H1 (cell line): ENCODE measurements around the gene CTDSP1. TPM values are rescaled to one million over a fixed set of nuclear protein-coding genes. Genes with fewer than 3 reads are reported as not detected.

Experiments
- CTCF ChIA-PET: fragments of 300-600 bp; sonication (Branson Sonifier 250); formaldehyde crosslinking; loops from one replicate; lab custom pipeline; 2021; ENCODE audit not compliant: partially characterized antibody; lab: Charles Lee
- POLR2A ChIA-PET: fragments of 300-600 bp; sonication (Branson Sonifier 250); formaldehyde crosslinking; loops from one replicate; lab custom pipeline; 2021; ENCODE audit warnings: inconsistent platforms; ENCODE audit not compliant: partially characterized antibody; lab: Charles Lee
- DNase-seq, 2 experiments: peaks; one replicate each; pipeline versions ENCODE4 v3.0.0 to v3.0.0-alpha.2; 2010 to 2022; ENCODE audit warnings: low spot score in 2 of 2, low read depth in 1 of 2, mixed read lengths in 1 of 2
- FAIRE-seq: peaks from 2 replicates; lab custom pipeline; 2011; peaks lifted over from hg19 to GRCh38; lab: Jason Lieb, UNC
- H2AFZ ChIP-seq: 2 replicates; pipeline ENCODE4 v1.8.1; 2012; ENCODE audit warnings: low read length, inconsistent platforms
- H2AK5ac ChIP-seq: 2 replicates; pipeline ENCODE4 v1.6.1; 2013; ENCODE audit warnings: low read depth, low read length
- H2BK120ac ChIP-seq: replicated peaks from 2 replicates; pipeline ENCODE3; 2013; ENCODE audit warnings: low read depth, low read length, inconsistent platforms
- H2BK12ac ChIP-seq: 2 replicates; pipeline ENCODE4 v1.6.1; 2013; ENCODE audit warnings: low read depth, low read length
- H2BK15ac ChIP-seq: 2 replicates; pipeline ENCODE4 v1.6.1; 2013; ENCODE audit warnings: low read length
- H2BK20ac ChIP-seq: 2 replicates; pipeline ENCODE4 v1.6.1; 2013; ENCODE audit warnings: low read length
- H2BK5ac ChIP-seq: 2 replicates; pipeline ENCODE4 v1.6.1; 2013; ENCODE audit warnings: low read depth, low read length
- H3K14ac ChIP-seq: 2 replicates; pipeline ENCODE4 v1.6.1; 2013; ENCODE audit warnings: inconsistent platforms; ENCODE audit not compliant: insufficient read length
- H3K18ac ChIP-seq: 2 replicates; pipeline ENCODE4 v1.6.1; 2013; ENCODE audit warnings: low read length; ENCODE audit errors: extremely low read depth
- H3K23ac ChIP-seq: 2 replicates; pipeline ENCODE4 v1.6.1; 2013; ENCODE audit warnings: inconsistent platforms; ENCODE audit not compliant: insufficient read length
- H3K23me2 ChIP-seq: 2 replicates; pipeline ENCODE4 v1.6.1; 2013; ENCODE audit warnings: low read depth, low read length
- H3K27ac ChIP-seq: 2 replicates; pipeline ENCODE4 v1.6.1; 2011; ENCODE audit warnings: low read depth, low read length, inconsistent platforms
- H3K27me3 ChIP-seq, 4 experiments: replicated peaks in 1 of 4; 1 replicate in 1 of 4; 2 replicates in 3 of 4; pipeline versions ENCODE4 v1.6.1 to v1.8.1; 2011 to 2013; ENCODE audit warnings: low read length in 3 of 4, mild to moderate bottlenecking in 3 of 4, inconsistent platforms in 2 of 4, mixed read lengths in 2 of 4, moderate library complexity in 1 of 4; ENCODE audit not compliant: control insufficient read depth in 3 of 4, insufficient read depth in 3 of 4; ENCODE audit errors: extremely low read depth in 1 of 4
- H3K36me3 ChIP-seq, 4 experiments: 2 replicates each; pipeline versions ENCODE4 v1.6.1 to v1.8.1; 2011 to 2013; ENCODE audit warnings: mild to moderate bottlenecking in 4 of 4, low read length in 3 of 4, moderate library complexity in 2 of 4, control low read depth in 1 of 4, inconsistent platforms in 1 of 4; ENCODE audit not compliant: insufficient read depth in 4 of 4, control insufficient read depth in 2 of 4
- H3K4ac ChIP-seq: replicated peaks from 2 replicates; pipeline ENCODE3; 2013; ENCODE audit warnings: low read length, low read depth, mixed read lengths, inconsistent platforms; ENCODE audit not compliant: insufficient read length
- H3K4me1 ChIP-seq, 4 experiments: replicated peaks in 1 of 4; 1 replicate in 1 of 4; 2 replicates in 3 of 4; pipeline versions ENCODE4 v1.6.1 to v1.8.1; 2011 to 2013; ENCODE audit warnings: low read length in 3 of 4, inconsistent platforms in 2 of 4, mixed read lengths in 1 of 4; ENCODE audit not compliant: insufficient read depth in 4 of 4, control insufficient read depth in 3 of 4
- H3K4me2 ChIP-seq, 2 experiments: 2 replicates each; pipeline versions ENCODE4 v1.6.1 to v1.8.1; 2011 to 2013; ENCODE audit warnings: low read depth in 2 of 2, low read length in 2 of 2, control low read depth in 1 of 2, inconsistent platforms in 1 of 2, mild to moderate bottlenecking in 1 of 2; ENCODE audit not compliant: insufficient read depth in 1 of 2
- H3K4me3 ChIP-seq, 4 experiments: fragments of 200-600, 300-600 bp in 1 of 4; sonication (generic), shearing (Covaris generic), sonication (Bioruptor Twin) in 1 of 4; 2 replicates each; pipeline versions ENCODE4 v1.5.1 to v1.8.1; 2011 to 2016; ENCODE audit warnings: low read length in 4 of 4, low read depth in 3 of 4, control low read depth in 2 of 4, inconsistent platforms in 2 of 4, mild to moderate bottlenecking in 2 of 4, mixed read lengths in 1 of 4, moderate library complexity in 1 of 4; ENCODE audit not compliant: insufficient read depth in 2 of 4; ENCODE audit errors: extremely low read depth in 1 of 4
- H3K56ac ChIP-seq: replicated peaks from 2 replicates; pipeline ENCODE3; 2013; ENCODE audit warnings: low read depth, mild to moderate bottlenecking, mixed read lengths, low read length, inconsistent platforms; ENCODE audit not compliant: insufficient read length
- H3K79me1 ChIP-seq: 2 replicates; pipeline ENCODE4 v1.6.1; 2013; ENCODE audit warnings: low read depth, low read length, control low read depth
- H3K79me2 ChIP-seq, 2 experiments: 2 replicates each; pipeline versions ENCODE4 v1.6.1 to v1.8.1; 2012 to 2013; ENCODE audit warnings: low read length in 2 of 2, mild to moderate bottlenecking in 2 of 2, inconsistent platforms in 1 of 2; ENCODE audit not compliant: insufficient read depth in 2 of 2, control insufficient read depth in 1 of 2
- H3K9ac ChIP-seq, 4 experiments: replicated peaks in 1 of 4; 1 replicate in 1 of 4; 2 replicates in 3 of 4; pipeline versions ENCODE4 v1.6.1 to v1.8.1; 2011 to 2013; ENCODE audit warnings: low read depth in 3 of 4, low read length in 3 of 4, control low read depth in 2 of 4, mild to moderate bottlenecking in 2 of 4, moderate library complexity in 2 of 4, inconsistent platforms in 1 of 4; ENCODE audit errors: extremely low read depth in 1 of 4
- H3K9me3 ChIP-seq, 2 experiments: 2 replicates each; pipeline versions ENCODE4 v1.6.1 to v1.8.1; 2012 to 2013; ENCODE audit warnings: mild to moderate bottlenecking in 2 of 2, moderate library complexity in 2 of 2, control low read depth in 1 of 2, inconsistent platforms in 1 of 2, low read depth in 1 of 2, low read length in 1 of 2, mixed read lengths in 1 of 2; ENCODE audit not compliant: insufficient read depth in 2 of 2
- H4K20me1 ChIP-seq, 2 experiments: replicated peaks in 1 of 2; 2 replicates each; pipeline versions ENCODE3 to v1.8.1; 2011 to 2013; ENCODE audit warnings: inconsistent platforms in 2 of 2, low read length in 2 of 2, mild to moderate bottlenecking in 1 of 2; ENCODE audit not compliant: insufficient read depth in 2 of 2, control insufficient read depth in 1 of 2
- H4K5ac ChIP-seq: 2 replicates; pipeline ENCODE4 v1.6.1; 2013; ENCODE audit warnings: low read length, low read depth, mixed read lengths, inconsistent platforms; ENCODE audit not compliant: insufficient read length
- H4K8ac ChIP-seq: 2 replicates; pipeline ENCODE4 v1.8.0; 2013; ENCODE audit warnings: mild to moderate bottlenecking, moderate library complexity, low read length, inconsistent platforms; ENCODE audit not compliant: insufficient read depth; ENCODE audit errors: extremely low read depth
- H4K91ac ChIP-seq: replicated peaks from 2 replicates; pipeline ENCODE3; 2013; ENCODE audit warnings: low read length, mixed read lengths, inconsistent platforms; ENCODE audit not compliant: insufficient read length
- HDAC2 ChIP-seq, 2 experiments: fragments of 300-600 bp in 1 of 2; sonication (generic) in 1 of 2; IDR thresholded peaks; 2 replicates each; pipeline ENCODE4 v1.6.1; 2011 to 2012; ENCODE audit warnings: low read depth in 2 of 2, low read length in 2 of 2, mild to moderate bottlenecking in 2 of 2, moderate library complexity in 2 of 2, borderline replicate concordance in 1 of 2, inconsistent platforms in 1 of 2
- JUN ChIP-seq: IDR thresholded peaks from 2 replicates; pipeline ENCODE4 v1.6.1; 2011; ENCODE audit warnings: low read depth, mild to moderate bottlenecking, improper control_type of control experiment, low read length
- RFX5 ChIP-seq: IDR thresholded peaks from 2 replicates; pipeline ENCODE4 v1.6.1; 2011; ENCODE audit warnings: low read depth, low read length, improper control_type of control experiment, borderline replicate concordance
- WGBS, 2 experiments: shearing (Covaris generic) in 1 of 2; methylation state at CpG; one replicate each; pipeline versions ENCODE4 v1.1.6 to v1.1.7; 2013 to 2015; ENCODE audit warnings: low lambda C conversion rate in 2 of 2, mixed read lengths in 2 of 2, inconsistent platforms in 1 of 2, low coverage in 1 of 2, missing lambda C conversion rate in 1 of 2; ENCODE audit not compliant: insufficient replicate concordance in 2 of 2, insufficient coverage in 1 of 2, insufficient read length in 1 of 2; ENCODE audit errors: extremely low coverage in 1 of 2, missing lambda C conversion rate in 1 of 2; 5-methylcytosine and 5-hydroxymethylcytosine counted together
- polyA plus RNA-seq, 7 experiments: library from polyadenylated mRNA; depleted of rRNA in 3 of 7; stranded (reverse) in 5 of 7; unstranded in 2 of 7; fragments of >200 nt in 5 of 7; fragments of 200-250 nt in 2 of 7; gene quantifications; 1 replicate in 5 of 7; 2 replicates in 1 of 7; 4 replicates in 1 of 7; pipeline versions ENCODE4 v1.2.1 to v1.2.3, GENCODE V29; 2011 to 2013; ENCODE audit warnings: missing spikeins in 2 of 7, mixed read lengths in 2 of 7
- total RNA-seq: library from RNA; stranded (reverse); fragmentation: NEBNext Ultra II Directional; extraction: Animal tissue kit (Norgen Biotek cat#: 25700); gene quantifications from 2 replicates; pipeline ENCODE4 v1.2.1, GENCODE V29; 2021

The CTDSP1 gene
- total and polyA plus RNA-seq, 2 of the 8 experiments (the other 6 are each of a cell fraction or from before 2014, with no cell fraction given), result 20.3 to 35.2 TPM

DNA sequence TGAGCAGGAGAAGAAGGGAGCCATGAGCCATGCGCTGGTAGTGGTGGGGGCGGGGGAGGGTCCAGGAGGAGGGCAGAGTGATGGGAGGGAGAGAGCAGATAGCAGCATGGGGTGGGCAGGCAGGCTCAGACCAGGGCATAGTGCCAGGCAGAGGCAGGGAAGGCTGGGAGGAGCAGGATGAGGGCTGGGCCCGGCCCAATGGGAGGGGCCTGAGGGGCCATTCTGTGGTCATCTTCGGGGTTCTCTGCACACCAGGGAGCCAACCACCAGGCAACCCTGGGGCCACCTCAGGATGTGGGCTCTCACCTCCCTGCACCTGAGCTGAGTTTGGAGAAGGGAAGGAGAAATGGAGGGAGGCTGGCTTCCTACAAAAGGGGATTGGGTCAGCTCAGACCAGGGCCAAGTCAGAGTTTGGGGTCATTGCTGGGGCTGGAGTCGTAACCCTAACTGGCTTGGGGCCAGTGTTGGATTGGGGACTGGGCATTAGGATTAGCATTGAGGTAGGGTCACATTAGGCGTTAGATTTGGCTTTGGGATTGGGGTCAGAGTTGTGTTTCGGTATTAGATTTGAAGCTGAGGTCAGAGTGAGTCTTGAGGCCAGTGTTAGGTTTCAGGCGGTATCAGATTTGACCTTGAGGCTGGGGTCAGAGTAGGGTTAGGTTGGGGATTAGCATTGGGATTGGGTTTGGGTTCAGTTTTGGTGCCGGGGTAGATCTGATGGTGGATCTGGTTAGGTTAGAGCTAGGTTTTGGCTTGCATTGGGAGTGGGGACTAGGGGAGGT lies 30.4 kb downstream of the CTDSP1 start:
- no peak overlapping the region for H2BK15ac ChIP-seq
- TF ChIP-seq HDAC2 (IDR thresholded peaks at IDR 0.05; ENCODE audit: borderline replicate concordance in 1 of 2, low read depth in 2 of 2, low read length in 2 of 2) (no peak), RFX5 (no peak), JUN (no peak)
- no peaks in the 10 kb centered on the region for H4K20me1 ChIP-seq
- H3K4me1 ChIP-seq, result peaks cover 0 to 3% (median 0%) of the 10 kb centered on the region in 4 experiments; a peak in 1 of 7 replicates
- no peak overlapping the region for H3K27ac ChIP-seq
- DNase-seq (no peak), FAIRE-seq (no peak)
- no peaks in the 10 kb centered on the region for H3K79me2 ChIP-seq
- no peak overlapping the region for H3K4ac ChIP-seq
- no peak overlapping the region for H2BK20ac ChIP-seq
- no peak overlapping the region for H3K9ac ChIP-seq
- H2BK120ac ChIP-seq, result no peak overlapping the region
- no peaks in the 10 kb centered on the region for H3K27me3 ChIP-seq
- ChIA-PET POLR2A (no interaction called here), CTCF (interaction anchor here (0.9 to 1.9 kb wide), 6 partner anchors 23 to 419 kb away, joined by 3 to 7 read pairs (median 5); no protein-coding TSS in a partner anchor)
- H3K56ac ChIP-seq, result no peak overlapping the region
- H3K4me3 ChIP-seq, result no peak overlapping the region
- H3K79me1 ChIP-seq, result no peaks in the 10 kb centered on the region
- no peak overlapping the region for H3K23ac ChIP-seq
- H2BK12ac ChIP-seq, result no peak overlapping the region
- no peaks in the 10 kb centered on the region for H3K36me3 ChIP-seq
- H2AFZ ChIP-seq, result no peak overlapping the region
- WGBS, 2 experiments, result 90% methylated on average over 7 of the region's 9 CpGs; no CpG with 5 or more reads in 1 of the 2 experiments
- H3K4me2 ChIP-seq, result no peak overlapping the region
- no peak overlapping the region for H4K5ac ChIP-seq
- H2AK5ac ChIP-seq, result no peak overlapping the region
- no peak overlapping the region for H4K91ac ChIP-seq
- H2BK5ac ChIP-seq, result no peak overlapping the region; the same call in 1 of the 2 replicates
- H3K18ac ChIP-seq, result no peak overlapping the region; the same call in 1 of the 2 replicates
- H3K23me2 ChIP-seq, result no peaks in the 10 kb centered on the region
- no peak overlapping the region for H4K8ac ChIP-seq
- H3K14ac ChIP-seq, result no peak overlapping the region
- H3K9me3 ChIP-seq, result no peaks in the 10 kb centered on the region
